Measurements from ENCODE around the gene SDF2L1.

- TF ChIP-seq SP1 (IDR thresholded peaks at IDR 0.05) (no peak), BHLHE40 (IDR thresholded peaks at IDR 0.05; ENCODE audit: borderline replicate concordance) (no peak), NFRKB (IDR thresholded peaks at IDR 0.05) (no peak)
Observed at GRCh38 chr22:21639359-21639758, 2.7 kb upstream of the SDF2L1 start.
